Mesothelial cell of epicardium (in vitro differentiated cells): ENCODE measurements around the gene LRRC10. TPM values are rescaled to one million over a fixed set of nuclear protein-coding genes. Genes with fewer than 3 reads are reported as not detected.
A peak's percentile ranks its signal among the peaks of the same experiment; 100 is the strongest.

Source experiments
- DNase-seq, 2 experiments: peaks; one replicate each; pipeline ENCODE4 v3.0.0; 2021; ENCODE audit warnings: low spot score in 2 of 2; ENCODE audit not compliant: unreplicated experiment in 2 of 2
- H3K27ac Mint-ChIP-seq: 2 replicates; pipeline ENCODE4 v1.8.0; 2021; ENCODE audit warnings: mixed read lengths
- H3K27me3 Mint-ChIP-seq: 2 replicates; pipeline ENCODE4 v1.8.0; 2021; ENCODE audit warnings: low read depth, mixed read lengths
- H3K36me3 Mint-ChIP-seq: 2 replicates; pipeline ENCODE4 v1.8.0; 2021; ENCODE audit warnings: mixed read lengths
- H3K4me1 Mint-ChIP-seq: 2 replicates; pipeline ENCODE4 v1.8.0; 2021; ENCODE audit warnings: mixed read lengths
- H3K4me3 Mint-ChIP-seq: 2 replicates; pipeline ENCODE4 v1.8.0; 2021; ENCODE audit warnings: mild to moderate bottlenecking, moderate library complexity, mixed read lengths
- H3K9me3 Mint-ChIP-seq: 2 replicates; pipeline ENCODE4 v1.8.0; 2021; ENCODE audit warnings: mixed read lengths
- total RNA-seq: library from RNA; stranded (reverse); gene quantifications from 3 replicates; pipeline ENCODE4 v1.2.1, GENCODE V29; 2021
- TF ChIP-seq, protein P1 (sequence below): fragments of 200-600 bp; sonication (generic); IDR thresholded peaks from one replicate; pipeline ENCODE4 v1.5.0; 2021; ENCODE audit warnings: antibody characterized with exemption; ENCODE audit not compliant: unreplicated experiment

Gene LRRC10, protein sequence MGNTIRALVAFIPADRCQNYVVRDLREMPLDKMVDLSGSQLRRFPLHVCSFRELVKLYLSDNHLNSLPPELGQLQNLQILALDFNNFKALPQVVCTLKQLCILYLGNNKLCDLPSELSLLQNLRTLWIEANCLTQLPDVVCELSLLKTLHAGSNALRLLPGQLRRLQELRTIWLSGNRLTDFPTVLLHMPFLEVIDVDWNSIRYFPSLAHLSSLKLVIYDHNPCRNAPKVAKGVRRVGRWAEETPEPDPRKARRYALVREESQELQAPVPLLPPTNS
- total RNA-seq: not detected in 3 replicates

GRCh38 chr12:69610729-69611128, at the start of gene LRRC10:
Gene LRRC10 (minus strand): TSS chr12:69610907. CDS start chr12:69610838, 69 bp downstream.
- Mint-ChIP-seq H3K9me3 (no peaks in the 10 kb centered on the region), H3K4me3 (no peak within 1 kb of the TSS), H3K27ac (no peak within 1 kb of the TSS), H3K4me1 (no peaks in the 10 kb centered on the region), H3K36me3 (no peaks in the 10 kb centered on the region), H3K27me3 (peaks cover 19% of the 10 kb centered on the region)
- TF ChIP-seq, protein P1, sequence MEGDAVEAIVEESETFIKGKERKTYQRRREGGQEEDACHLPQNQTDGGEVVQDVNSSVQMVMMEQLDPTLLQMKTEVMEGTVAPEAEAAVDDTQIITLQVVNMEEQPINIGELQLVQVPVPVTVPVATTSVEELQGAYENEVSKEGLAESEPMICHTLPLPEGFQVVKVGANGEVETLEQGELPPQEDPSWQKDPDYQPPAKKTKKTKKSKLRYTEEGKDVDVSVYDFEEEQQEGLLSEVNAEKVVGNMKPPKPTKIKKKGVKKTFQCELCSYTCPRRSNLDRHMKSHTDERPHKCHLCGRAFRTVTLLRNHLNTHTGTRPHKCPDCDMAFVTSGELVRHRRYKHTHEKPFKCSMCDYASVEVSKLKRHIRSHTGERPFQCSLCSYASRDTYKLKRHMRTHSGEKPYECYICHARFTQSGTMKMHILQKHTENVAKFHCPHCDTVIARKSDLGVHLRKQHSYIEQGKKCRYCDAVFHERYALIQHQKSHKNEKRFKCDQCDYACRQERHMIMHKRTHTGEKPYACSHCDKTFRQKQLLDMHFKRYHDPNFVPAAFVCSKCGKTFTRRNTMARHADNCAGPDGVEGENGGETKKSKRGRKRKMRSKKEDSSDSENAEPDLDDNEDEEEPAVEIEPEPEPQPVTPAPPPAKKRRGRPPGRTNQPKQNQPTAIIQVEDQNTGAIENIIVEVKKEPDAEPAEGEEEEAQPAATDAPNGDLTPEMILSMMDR: no peak
- no peak for DNase-seq

DNA sequence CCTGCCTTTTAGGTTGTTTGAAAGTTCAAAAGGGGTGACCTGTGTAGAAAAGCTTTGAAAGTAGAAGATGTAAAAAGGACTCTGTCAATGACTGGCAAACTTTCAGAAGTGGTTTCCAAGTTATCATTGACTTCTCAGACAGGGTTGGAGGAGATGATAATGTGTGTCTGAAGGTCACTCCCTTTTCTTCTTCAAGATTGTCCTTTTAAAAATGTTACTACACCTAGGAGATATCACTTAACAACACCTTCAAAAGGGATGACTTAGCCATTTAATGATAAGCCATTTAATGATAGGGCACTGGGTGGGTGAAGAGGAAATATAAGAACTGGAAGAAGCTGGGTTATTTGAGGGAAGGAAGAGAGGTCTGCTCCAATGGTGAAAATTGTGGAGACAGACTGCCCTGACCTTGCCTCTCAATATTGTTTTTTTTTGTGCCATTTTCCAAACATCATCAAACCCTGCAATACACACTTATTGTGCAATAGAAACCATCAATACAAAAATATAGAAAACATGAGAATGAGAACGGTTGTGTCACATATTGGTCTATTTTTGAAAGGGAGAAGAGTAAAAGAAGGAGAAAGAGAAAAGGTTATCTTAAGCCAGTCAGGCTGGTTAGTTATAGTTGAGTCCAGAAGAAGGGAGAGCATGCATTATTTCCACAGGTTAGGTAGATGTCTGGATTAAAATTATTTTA, 49.6 kb upstream of the LRRC10 start:
- H3K27ac Mint-ChIP-seq: no peak overlapping the region
- H3K27me3 Mint-ChIP-seq: no peaks in the 10 kb centered on the region
- no peaks in the 10 kb centered on the region for H3K9me3 Mint-ChIP-seq
- no peaks in the 10 kb centered on the region for H3K36me3 Mint-ChIP-seq
- H3K4me3 Mint-ChIP-seq: no peak overlapping the region
- DNase-seq: no peak
- TF ChIP-seq, protein P1: no peak
- peaks cover 27% of the 10 kb centered on the region for H3K4me1 Mint-ChIP-seq

DNA sequence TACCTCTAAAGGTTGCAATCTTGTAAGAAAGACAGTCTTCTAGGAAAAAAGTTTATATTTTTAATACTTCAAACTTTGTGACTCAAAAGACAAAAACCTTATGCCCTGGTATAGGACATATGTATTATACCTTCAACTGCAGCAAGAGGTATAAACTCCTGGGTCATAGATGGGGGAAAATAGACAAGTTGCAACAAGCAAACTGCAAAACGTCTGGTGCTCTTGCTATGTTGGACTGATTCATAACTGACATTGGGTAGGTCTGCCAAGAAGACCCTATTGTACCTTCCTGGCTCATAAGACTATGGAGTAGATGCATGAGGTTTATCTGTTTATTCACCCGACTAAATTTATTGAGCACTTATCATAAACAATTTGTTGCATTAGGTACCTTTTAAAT, 47.5 kb upstream of the LRRC10 start:
- H3K36me3 Mint-ChIP-seq: peaks cover 2% of the 10 kb centered on the region
- no peaks in the 10 kb centered on the region for H3K27me3 Mint-ChIP-seq
- DNase-seq: no peak
- no peaks in the 10 kb centered on the region for H3K9me3 Mint-ChIP-seq
- peaks cover 34% of the 10 kb centered on the region for H3K4me1 Mint-ChIP-seq
- TF ChIP-seq, protein P1: no peak
- no peak overlapping the region for H3K4me3 Mint-ChIP-seq
- H3K27ac Mint-ChIP-seq: no peak overlapping the region

- peaks cover 2% of the 10 kb centered on the region for H3K36me3 Mint-ChIP-seq
These were observed 46.9 kb upstream of the LRRC10 start for GRCh38 chr12:69657376-69658137.

DNA sequence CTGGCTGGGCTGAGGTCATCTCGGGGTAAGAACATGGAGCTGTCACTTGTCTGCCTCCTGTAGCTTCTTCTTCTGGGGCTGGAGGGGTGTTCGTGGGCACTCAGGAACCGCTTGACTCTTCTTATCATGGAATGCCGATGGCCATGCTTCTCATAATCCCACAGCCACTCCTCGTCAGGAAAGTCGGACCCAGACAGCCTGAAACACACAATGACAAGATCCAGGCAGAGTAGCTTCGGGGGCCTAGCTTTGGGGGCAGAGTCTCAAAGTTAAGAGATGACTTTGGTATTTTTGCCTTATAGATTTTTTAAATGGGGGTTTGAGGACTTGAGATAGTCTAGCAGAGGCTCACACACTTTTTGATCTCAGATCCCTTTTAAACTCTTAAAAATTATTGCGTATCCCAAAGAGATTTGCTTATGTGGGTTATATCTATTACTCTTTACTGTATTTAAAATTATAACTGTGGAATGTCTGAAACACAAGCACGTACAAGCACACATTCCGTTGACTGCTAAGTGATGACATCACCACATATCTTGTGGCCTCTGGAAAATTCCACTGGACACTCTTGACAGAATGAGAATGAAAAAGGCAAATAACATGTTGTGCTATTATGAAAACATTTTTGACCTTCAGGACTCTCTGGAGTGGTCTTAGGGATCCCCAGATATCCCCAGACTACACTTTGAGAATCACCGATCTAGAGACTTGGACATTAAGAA, 45.1 kb upstream of the LRRC10 start:
- Mint-ChIP-seq H3K4me1 (peaks cover 29% of the 10 kb centered on the region), H3K36me3 (peaks cover 2% of the 10 kb centered on the region), H3K9me3 (no peaks in the 10 kb centered on the region), H3K4me3 (peak overlapping the region; percentile 30), H3K27me3 (no peaks in the 10 kb centered on the region), H3K27ac (peak overlapping the region; percentile 99)
- DNase-seq: peak in 1 of 2 experiments; percentile 40
- TF ChIP-seq, protein P1: no peak

More at GRCh38 chr12:69657376-69658137, 46.9 kb upstream of the LRRC10 start:
- TF ChIP-seq, protein P1: no peak
- Mint-ChIP-seq H3K9me3 (no peaks in the 10 kb centered on the region), H3K27ac (peak overlapping the region; percentile 59), H3K4me1 (peaks cover 31% of the 10 kb centered on the region), H3K27me3 (no peaks in the 10 kb centered on the region), H3K4me3 (no peak overlapping the region)
- DNase-seq: no peak
